NCI-H345 treated with DMSO at 0.1 percent for 48 hours (cell line): Measurements from ENCODE around the gene KRTAP10-12.

Experiments
- DNase-seq: peaks from one replicate; lab custom pipeline; 2025; ENCODE audit not compliant: unreplicated experiment; lab: John Stamatoyannopoulos, UW

KRTAP10-12 gene

DNA sequence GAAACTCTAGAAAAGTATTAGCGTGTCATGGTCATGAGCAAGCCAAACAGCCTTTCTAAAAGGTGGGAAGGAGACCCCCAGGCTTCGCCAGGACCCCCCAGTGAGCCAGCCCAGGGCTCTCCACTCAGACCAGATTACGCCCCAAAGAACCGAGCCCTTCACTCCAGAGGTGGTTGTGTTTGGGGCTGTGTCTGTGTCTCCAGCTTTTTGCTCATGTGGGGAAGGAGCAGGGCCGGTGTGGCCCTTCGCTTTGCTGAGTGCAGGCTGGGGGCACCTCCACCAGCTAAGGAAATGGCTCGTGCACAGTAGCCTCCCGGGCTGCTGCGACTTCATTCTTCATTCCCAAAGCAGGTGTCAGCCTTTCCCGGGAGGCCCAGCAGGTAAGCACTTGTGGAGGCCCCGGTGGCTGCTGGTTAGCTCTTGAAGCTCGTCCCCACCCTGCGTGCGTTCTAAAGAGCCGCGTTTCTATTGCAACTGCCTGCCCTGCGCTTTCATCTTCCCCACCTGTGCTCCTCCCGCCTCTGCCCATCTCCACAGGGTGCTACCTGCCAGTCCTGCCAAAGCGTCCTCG lies 13.9 kb downstream of the KRTAP10-12 start:
- DNase-seq: peak; percentile 99

DNA sequence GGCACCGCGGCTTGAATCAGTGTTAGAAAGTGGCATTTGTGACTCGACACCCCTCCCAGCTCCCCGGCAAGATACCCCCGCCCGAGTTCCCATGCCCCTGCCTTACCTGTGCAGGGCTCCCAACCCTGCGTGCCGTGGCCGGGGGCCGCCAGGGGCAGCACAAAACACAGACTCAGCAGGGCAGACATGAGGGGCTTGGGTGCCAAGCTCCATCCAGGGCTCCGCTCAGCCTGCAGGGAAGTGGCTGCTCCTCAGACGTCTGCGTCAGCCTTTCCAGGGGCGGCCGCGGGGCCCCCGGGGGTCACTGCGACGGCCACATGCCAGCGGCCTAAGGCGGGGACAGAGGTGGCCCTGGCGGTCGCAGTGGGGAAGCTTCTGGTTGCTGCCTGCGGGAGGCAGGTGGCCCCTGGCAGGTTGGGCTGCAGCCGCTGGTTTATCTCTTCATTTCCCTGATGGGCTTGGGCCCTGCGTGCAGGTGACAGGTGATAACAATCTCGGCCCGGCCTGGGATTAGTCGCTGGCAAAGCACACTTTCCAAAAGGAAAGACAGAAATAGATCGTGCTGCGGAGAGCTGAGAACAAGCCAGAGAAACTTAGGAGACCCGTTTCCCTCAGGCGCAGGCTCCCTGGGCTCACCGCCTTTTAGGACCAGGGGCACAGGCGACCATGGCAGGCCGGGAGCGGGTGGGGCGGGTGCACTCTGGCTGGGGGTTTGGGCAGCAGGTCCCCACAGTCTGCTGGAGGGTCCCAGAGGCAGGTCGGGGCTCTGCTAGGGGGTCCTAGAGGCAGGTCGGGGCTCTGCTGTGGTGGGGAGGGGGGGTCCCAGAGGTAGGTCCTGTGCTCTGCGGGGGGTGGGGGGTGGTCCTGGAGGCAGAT lies 14.6 kb downstream of the KRTAP10-12 start, which contains the start of gene TSPEAR:
Gene TSPEAR, minus strand, starts transcription at position 246 of the 876 bp plus-strand sequence. Its CDS starts 58 bp downstream, at position 188.
- DNase-seq: peak; percentile 94

GRCh38 chr21:44712203-44713028 lies 15.4 kb downstream of the KRTAP10-12 start:
- DNase-seq: no peak

GRCh38 chr21:44713130-44713529 lies 16.2 kb downstream of the KRTAP10-12 start:
- no peak for DNase-seq

DNA sequence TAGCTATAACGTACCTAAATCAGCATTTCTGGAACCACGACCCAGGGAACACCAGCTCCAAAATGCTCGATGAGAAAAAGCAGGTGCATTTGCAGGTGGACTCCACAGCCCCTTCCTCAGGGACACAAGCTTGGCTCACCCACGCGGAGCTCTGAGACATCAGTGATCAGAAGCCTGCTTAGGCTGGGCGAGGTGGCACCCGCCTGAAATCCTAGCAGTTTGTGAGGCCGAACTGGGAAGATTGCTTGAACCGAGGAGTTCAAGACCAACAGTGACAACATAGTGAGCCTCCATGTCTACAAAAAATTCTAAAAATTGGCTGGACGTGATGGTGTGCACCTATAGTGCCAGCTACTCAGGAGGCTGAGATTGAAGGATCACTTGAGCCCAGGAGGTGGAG lies 16.9 kb downstream of the KRTAP10-12 start:
- no peak for DNase-seq

DNA sequence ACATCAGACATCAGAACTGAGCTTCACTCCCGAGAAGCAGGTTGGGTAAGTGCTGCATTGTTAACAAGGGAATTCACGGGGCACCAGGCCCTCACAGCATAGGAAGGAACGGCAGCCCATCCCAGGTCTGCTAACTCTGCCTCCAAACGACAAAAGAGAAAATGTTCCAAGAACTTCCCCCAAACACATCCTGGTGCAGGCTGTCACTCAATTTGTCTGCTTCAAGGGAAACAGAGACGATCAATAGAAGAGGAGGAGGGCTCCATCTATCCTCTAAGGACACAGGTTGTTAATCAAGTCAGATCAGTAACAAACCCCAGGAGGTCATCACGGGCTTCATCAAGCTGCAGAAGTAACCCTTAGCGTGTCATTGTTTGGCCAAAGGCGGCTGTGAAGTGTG lies 17.9 kb downstream of the KRTAP10-12 start:
- no peak for DNase-seq

GRCh38 chr21:44716984-44717383 lies 20.0 kb downstream of the KRTAP10-12 start:
- no peak for DNase-seq

- DNase-seq: no peak
These were observed 21.1 kb downstream of the KRTAP10-12 start for GRCh38 chr21:44718093-44718492.

DNA sequence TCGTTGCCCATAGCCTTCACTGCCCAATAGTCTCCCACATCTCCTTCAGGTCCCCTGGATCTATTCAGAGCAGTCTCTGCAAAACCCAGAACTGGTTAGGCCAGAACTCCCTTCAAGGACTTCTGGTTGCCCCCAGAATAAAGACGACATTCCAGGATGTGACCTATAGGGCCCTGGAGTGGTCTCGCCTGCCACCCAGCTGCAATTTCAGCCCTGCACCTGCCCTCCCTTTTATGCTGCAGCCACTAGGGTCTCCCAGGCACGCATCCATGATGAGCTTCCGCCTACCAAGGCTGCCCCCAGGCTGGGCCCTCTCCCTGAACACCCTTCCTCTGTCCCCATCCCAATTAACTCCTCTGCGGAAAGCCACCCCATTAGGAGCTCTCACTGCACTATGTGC lies 21.6 kb downstream of the KRTAP10-12 start:
- no peak for DNase-seq

DNA sequence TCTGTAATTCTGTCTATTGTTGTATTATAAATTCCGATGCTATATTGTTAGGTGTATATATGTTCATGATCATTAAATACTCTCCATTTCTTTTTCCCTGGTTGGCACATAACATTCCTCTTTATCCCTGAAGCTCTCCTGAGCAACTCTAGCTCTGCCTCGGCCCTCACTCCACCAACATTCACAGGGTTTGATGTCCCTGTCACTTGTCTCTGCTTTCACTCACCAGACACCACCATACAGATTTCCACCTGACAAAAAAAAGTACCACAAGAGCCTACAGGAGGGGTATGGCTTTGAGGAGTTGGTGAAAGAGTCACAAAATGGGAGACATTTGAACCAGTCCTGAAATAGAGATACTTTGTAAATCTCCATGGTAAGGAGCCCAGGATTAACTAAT lies 23.2 kb downstream of the KRTAP10-12 start:
- no peak for DNase-seq

DNA sequence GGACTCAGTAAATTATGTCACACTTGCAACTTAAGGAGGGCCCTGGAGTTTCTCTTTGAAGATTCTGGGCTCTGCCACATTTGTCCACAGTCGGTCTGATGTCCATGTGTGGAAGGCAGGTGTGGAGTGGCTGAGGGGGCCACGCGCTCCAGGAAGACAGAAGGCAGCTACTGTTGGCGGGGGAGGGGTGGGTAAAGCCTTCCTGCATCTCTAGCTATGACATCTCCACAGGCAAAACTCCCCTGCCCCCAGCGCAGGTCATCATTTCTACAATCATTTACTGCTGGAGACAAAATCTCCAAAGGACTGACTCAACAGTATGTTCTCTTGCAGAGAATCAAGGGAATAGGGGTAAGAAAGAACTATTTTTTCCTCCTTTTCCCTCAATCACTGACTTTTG lies 25.8 kb downstream of the KRTAP10-12 start:
- no peak for DNase-seq

DNA sequence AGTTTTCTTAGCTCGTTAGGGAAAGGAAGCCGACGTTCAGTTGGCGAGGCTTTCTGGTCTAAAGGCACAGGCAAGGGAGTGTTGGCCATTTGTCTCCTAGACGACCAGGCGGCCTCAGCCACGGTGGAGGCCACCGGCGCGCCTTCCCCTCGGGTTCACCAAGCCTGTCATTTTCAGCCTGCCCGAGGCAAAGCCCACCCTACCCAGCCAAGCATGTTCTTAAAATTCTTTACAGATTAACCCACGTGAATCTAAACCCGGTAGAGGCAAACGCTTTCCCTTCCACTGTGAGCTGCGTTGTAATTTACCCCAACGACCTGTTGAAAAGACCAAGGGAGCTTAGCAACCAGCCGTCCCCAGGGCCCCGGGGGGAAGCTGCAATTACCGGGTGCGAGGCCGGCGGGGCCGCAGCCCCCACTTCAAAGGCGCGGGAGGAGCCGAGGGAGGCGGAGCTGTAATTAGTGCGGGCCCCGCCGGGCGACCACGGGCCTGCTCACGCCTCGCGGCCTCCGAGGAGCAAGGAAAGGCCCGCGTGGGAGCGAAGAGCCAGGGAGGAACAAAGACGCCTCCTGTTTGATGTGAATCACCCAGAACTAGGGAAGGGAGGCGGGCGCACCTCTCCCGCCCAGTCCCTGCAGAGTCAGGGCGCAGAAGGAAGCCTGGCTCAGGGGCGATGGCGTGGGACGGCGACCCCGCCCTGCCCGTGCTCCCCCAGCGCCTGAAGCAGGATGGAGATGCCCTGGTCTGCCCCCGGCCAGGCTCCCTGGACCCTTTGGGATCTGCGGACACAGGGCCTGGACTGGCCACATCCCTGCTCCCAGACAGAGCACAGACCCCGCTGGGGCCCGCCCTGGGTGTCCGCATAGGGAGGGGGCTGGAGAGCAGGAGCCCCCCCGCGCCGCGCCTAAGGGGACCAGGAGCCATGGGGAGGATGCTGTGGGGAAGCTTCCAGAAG lies 26.5 kb downstream of the KRTAP10-12 start:
- DNase-seq: no peak

GRCh38 chr21:44724196-44724595 lies 27.2 kb downstream of the KRTAP10-12 start:
- no peak for DNase-seq

DNA sequence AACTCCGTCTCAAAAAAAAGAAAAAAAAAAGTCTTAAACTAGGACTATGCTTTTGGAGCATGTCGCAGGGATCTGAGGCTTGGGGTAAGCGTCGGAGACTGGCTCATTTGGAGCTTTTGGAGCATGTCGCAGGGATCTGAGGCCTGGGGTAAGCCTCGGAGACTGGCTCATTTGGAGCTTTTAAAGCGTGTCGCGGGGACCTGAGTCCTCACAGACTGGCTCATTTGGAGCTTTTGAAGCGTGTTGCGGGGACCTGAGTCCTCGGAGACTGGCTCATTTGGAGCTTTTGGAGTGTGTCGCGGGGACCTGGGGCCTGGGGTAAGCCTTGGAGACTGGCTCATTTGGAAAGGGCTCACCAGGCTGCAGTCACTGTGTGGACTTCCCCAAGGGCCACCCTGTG lies 28.0 kb downstream of the KRTAP10-12 start:
- no peak for DNase-seq

GRCh38 chr21:44726826-44727225 lies 29.9 kb downstream of the KRTAP10-12 start:
- DNase-seq: no peak

DNA sequence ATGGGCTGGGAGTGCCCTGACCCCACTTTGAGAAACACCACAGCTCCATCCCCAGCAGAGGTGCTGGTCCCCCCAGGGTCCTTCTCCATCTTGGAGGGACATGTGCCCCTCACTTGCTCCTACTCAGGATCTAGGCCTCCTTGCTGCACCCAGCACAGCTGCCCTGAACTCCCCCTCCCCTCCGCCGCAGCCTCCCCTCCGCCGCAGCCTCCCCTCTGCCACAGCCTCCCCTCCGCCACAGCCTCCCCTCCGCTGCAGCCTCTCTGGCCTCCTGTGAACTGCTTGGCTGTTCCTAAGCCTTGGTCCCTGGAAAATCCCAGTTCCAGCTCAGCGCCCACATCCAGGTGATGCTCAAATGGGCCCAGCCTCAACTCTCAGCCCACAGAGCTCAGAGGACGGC lies 30.3 kb downstream of the KRTAP10-12 start:
- no peak for DNase-seq

DNA sequence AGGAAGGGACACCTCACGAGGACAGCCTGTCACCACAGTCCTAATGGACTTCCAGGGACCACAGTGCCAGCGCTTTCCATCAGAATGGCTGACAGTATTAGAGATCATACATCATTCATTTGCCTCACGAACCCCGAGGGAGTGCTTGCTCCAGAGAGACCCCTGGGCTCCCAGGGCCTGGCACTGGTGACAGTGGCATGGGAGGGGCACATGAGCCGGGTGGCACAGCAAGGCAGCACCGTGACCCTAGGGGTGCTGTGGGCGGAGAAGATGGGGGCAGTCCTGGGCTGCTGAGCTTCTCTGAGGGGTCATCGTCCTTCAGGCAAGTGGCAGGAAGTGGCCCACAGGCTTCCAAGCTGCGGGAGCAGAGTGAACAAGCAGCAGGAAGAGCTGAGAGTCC lies 30.8 kb downstream of the KRTAP10-12 start:
- DNase-seq: no peak

DNA sequence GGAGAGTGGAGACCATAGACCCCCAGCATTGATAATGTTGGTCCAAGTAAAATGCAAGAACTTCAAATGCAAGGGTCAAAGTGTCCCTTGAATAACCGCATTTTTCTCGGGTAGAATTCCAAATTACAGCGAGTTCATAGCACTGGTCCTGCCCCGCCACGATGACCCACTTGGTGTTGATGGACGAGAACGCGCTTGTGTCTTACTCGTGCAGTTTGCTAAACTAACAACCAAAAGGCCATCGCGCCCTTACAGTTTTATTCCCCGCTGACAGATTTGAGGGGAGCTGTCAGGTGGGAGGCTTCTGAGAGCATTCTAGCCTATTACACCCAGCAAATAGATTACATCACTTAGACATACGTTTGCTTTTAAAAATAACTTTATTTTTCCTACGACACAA lies 31.7 kb downstream of the KRTAP10-12 start:
- DNase-seq: no peak

- DNase-seq: no peak
These were observed 32.5 kb downstream of the KRTAP10-12 start for GRCh38 chr21:44729336-44730027.

- DNase-seq: no peak
These were observed 33.0 kb downstream of the KRTAP10-12 start for GRCh38 chr21:44730028-44730395.
